ENCODE results near the gene BMP7.

The BMP7 gene

DNA sequence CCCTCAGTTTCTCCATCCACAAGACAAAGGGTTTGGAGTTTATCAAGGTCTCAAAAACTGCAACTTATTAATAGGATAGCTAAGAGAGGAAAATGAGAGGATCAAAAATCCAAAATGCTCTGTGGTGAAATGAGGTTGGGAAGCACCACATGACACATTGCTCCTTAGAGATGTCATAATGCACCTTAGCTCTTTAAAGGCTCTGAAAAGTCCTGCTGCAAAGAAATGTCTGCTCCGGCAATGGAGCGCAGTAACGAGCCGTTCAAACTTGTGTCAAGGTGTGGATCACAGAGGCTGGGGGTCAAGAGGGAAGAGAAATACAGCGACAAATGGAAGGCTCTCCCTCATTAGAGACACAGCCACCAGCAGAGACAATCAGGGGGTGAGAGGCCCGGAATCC, 53.1 kb downstream of the BMP7 start:
- TF ChIP-seq, protein P1, sequence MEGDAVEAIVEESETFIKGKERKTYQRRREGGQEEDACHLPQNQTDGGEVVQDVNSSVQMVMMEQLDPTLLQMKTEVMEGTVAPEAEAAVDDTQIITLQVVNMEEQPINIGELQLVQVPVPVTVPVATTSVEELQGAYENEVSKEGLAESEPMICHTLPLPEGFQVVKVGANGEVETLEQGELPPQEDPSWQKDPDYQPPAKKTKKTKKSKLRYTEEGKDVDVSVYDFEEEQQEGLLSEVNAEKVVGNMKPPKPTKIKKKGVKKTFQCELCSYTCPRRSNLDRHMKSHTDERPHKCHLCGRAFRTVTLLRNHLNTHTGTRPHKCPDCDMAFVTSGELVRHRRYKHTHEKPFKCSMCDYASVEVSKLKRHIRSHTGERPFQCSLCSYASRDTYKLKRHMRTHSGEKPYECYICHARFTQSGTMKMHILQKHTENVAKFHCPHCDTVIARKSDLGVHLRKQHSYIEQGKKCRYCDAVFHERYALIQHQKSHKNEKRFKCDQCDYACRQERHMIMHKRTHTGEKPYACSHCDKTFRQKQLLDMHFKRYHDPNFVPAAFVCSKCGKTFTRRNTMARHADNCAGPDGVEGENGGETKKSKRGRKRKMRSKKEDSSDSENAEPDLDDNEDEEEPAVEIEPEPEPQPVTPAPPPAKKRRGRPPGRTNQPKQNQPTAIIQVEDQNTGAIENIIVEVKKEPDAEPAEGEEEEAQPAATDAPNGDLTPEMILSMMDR (IDR thresholded peaks at IDR 0.05; ENCODE audit: insufficient read depth, low read depth, low read length, missing control alignments): no peak
- H3K4me3 ChIP-seq (ENCODE audit: low read depth, low read length): no peak overlapping the region
- DNase-seq (ENCODE audit: low read depth): no peak

- DNase-seq (ENCODE audit: low read depth): no peak
- TF ChIP-seq, protein P1 (IDR thresholded peaks at IDR 0.05; ENCODE audit: insufficient read depth, low read depth, low read length, missing control alignments): no peak
- no peak overlapping the region for H3K4me3 ChIP-seq (ENCODE audit: low read depth, low read length)
Measured at GRCh38 chr20:57212534-57213276, 53.7 kb downstream of the BMP7 start.

GRCh38 chr20:57211908-57212533, 54.4 kb downstream of the BMP7 start:
- no peak for DNase-seq (ENCODE audit: low read depth)
- TF ChIP-seq, protein P1 (IDR thresholded peaks at IDR 0.05; ENCODE audit: insufficient read depth, low read depth, low read length, missing control alignments): no peak
- H3K4me3 ChIP-seq (ENCODE audit: low read depth, low read length): no peak overlapping the region

DNA sequence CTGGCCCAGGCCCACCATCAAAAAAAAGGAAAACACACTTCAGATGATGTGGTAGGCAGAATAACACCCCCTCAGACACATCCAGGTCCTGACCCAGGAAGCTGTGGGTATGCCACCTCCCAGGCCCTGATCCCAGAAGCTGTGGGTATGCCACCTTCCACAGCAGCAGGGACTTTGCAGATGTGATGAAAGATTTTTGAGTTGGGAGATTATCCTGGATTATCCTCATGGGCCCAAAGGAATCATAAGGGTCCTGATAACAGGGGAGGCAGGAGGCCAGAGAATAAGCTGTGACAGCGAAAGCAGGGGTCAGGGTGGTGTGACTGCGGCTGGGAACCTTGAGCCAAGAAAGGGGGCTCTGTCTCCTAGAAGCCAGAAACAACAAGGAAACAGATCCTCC, 55.0 kb downstream of the BMP7 start:
- H3K4me3 ChIP-seq (ENCODE audit: low read depth, low read length): no peak overlapping the region
- no peak for DNase-seq (ENCODE audit: low read depth)
- TF ChIP-seq, protein P1 (IDR thresholded peaks at IDR 0.05; ENCODE audit: insufficient read depth, low read depth, low read length, missing control alignments): no peak

GRCh38 chr20:57210911-57211280, 55.5 kb downstream of the BMP7 start:
- no peak overlapping the region for H3K4me3 ChIP-seq (ENCODE audit: low read depth, low read length)
- DNase-seq (ENCODE audit: low read depth): no peak
- TF ChIP-seq, protein P1 (IDR thresholded peaks at IDR 0.05; ENCODE audit: insufficient read depth, low read depth, low read length, missing control alignments): no peak

DNA sequence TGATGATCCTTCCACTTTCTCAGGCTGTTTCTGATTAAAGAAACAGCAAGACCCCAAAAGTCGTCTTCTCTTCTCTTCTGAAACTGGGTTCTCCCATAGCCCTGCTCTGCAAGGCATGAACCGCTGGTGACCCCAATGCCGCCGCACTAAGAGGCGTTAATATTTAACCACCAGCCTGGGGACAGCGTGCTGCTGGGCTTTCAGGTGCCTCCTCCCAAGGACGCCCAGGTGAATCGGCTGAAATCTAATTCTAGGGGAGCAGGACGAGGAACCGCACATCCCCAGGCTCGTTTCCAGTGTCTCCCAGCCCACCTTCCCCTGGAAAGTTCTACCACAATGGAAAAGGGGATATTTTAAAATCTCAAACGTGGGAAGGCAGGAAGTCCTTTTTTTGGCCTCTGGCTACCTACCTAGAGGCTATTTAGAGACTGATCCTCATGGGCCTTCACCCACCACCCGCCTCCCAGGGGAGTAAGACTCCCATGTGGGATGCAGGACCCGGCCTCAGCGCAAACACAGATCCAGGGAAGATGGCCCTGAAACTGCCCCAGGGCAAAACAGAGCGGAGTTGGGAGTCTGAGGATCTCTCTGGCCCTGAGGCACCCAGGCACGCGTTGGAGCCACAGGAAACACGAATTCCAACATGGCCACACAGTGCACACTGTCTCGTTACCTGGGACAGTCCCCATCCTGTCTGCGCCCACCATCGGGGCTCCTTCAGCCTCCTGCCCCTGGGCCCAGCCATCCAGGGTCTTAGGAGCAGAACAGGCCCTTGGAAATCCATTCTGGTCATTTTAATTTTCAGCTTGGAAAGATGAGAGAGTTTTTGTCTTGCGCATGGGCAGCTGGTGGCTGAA, 56.2 kb downstream of the BMP7 start:
- TF ChIP-seq, protein P1 (IDR thresholded peaks at IDR 0.05; ENCODE audit: insufficient read depth, low read depth, low read length, missing control alignments): no peak
- no peak for DNase-seq (ENCODE audit: low read depth)
- no peak overlapping the region for H3K4me3 ChIP-seq (ENCODE audit: low read depth, low read length)

Data from GM12865 (cell line).